Left renal pelvis (tissue), 4 donors: ENCODE data around the gene PDZK1. TPM values are rescaled to one million over a fixed set of nuclear protein-coding genes. Genes with fewer than 3 reads are reported as not detected.
"Not testable (repeated sequence)": the region's sequence is repeated elsewhere in the genome, so short reads cannot be mapped to it uniquely, and the experiment has no call there.

Experiments
- DNase-seq, 4 donors: peaks; one replicate each; pipeline ENCODE4 v3.0.0-alpha.2; 2013; ENCODE audit warnings: low read depth in 4 of 4, low spot score in 3 of 4
- polyA plus RNA-seq, 4 donors: library from polyadenylated mRNA; unstranded; fragments of 120-200 nt; gene quantifications; one replicate each; pipeline ENCODE4 v1.2.1, GENCODE V29; 2013; ENCODE audit not compliant: insufficient read length in 4 of 4

The PDZK1 gene
- polyA plus RNA-seq, 4 donors, result 4.1 to 204 (median 147) TPM

DNA sequence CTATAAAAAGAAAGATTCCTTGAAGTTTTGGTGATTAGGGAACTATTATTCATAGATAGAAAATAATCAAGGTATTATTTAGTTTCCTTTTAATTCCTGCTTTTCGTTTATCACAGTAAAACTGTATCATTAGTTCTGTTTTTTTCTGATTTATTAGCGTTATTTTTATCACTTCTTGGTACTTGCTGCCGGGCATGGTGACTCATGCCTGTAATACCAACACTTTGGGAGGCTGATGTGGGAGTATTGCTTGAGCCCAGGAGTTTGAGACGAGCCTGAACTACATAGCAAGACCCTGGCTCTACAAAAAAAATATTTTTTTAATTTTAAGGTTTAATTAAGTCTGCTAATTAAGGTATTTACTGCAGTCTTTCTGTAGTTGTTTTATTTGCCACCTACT lies 42.2 kb downstream of the PDZK1 start:
- DNase-seq, result not testable (repeated sequence)

DNA sequence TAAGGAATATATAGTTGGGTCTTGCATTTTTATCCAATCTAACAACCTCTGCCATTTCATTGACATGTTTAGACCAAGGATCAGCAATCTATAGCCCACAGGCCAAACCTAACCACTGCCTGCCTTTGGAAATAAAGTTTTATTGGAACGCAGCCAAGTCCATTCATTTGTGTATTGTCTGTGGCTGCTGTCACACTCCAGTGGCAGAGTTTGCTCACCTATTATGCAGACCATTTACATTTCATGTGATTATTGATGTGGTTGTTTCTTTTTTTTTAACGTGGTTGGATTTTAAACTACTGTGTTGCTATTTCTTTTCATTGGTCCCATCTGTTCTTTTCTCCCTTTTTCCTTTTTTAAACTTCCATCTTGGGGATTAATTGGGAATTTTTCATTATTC lies 44.7 kb downstream of the PDZK1 start:
- not testable (repeated sequence) for DNase-seq

DNA sequence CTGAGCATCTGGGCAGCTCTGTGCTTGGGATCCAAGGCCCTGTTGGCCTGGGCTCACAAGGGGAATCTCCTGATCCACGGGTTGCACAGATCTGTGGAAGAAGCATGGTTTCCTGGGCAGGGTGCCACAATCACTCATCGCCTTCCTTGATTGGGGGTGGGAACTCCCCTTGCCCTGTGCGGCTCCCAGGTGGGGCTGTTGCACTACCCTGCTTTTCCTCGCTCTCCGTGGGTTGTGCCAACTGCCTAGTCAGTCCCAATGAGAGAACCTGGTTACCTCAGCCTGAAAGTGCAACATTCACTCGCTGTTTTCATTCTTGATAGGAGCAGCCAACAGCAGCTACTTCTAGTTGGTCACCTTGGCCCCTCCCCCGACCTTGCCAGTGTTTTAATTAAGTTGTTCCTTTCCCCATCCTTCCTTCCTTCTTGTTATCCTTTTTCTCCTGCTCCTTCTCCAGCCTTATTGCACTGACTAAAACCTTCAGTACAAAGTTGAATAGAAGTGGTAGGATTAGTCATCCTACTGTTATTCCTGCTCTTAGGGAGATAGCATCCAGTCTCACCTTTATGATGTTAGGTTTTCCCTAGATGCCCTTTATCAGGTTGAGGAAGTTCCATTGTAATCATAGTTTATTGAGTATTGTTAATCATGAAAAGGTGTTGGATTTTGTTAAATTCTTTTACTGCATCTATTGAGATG lies 50.8 kb downstream of the PDZK1 start:
- DNase-seq, result not testable (repeated sequence)

DNA sequence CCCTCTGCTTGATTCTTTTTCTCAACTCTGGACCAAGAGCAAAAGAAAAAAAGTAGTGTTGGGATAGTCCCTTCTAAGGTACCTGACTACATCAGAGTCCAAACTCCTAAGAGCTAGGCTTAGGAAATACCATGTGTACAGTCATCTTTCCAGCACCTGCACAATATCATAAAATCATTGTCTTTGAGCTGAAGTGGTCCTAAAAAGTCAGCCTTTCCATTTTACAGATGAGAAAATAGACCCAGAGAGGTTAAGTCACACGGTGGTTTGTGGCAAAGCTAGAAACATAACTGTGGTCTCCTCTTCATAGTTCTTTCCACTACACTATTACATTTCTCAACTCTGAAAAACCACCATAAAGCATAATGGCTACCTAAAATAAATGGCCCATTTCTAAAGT lies 63.2 kb downstream of the PDZK1 start:
- not testable (repeated sequence) for DNase-seq

DNA sequence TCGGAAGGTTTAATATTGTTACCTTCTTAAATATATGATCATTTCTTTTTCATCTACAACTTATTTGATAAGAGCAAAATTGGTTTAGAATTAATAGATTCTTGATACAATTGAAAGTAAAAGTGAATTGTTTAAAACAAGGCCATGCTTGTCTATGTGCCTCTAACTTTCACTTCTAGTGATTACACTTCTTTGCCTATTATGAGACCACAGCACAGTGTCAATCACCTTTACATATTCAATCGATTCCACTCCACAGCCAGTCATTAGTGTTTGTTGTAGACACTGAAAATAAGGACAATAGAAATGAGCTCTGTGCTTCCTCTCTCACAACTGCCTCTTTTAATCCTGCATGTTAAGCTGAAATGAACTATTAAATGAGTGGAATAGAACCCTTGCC lies 65.3 kb downstream of the PDZK1 start:
- not testable (repeated sequence) for DNase-seq

DNA sequence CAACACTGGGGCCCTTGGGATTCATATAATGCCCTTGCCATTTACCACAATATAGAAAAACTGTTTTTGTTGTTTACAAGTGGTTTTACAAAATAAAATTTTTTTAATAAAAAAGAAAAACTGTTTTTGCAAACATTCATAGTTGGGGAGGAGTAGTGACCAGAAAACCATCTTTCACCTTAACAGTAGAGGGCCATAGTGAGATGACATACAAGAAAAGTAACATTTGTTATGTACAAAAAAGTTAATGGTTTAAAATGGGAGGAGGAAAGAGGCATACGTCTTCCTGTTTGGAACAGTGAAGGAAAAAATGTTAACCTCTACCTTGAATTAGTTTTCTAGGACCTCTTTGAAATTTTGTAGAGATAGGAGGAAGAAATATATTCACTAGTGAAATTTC lies 70.9 kb downstream of the PDZK1 start:
- DNase-seq, result not testable (repeated sequence)

DNA sequence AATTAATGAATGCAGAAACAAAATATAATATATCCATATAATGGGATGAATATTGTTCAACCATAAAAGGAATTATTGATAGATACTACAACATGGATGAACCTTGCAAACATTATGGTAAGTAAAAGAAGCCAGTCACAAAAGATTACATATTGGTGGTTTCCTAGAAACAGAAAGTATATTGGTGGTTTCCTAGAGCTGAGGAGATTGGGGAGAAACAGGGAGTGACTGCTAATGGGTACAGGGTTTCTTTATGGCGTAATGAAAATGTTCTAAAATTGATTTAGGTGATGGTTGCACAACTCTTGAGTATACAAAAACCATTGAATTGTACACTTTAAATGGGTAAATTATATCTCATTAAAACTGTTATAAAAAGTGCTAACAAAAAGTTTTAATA lies 85.0 kb downstream of the PDZK1 start:
- not testable (repeated sequence) for DNase-seq

Other genes starting within 250 kb of the PDZK1 start
- gene GPR89A, start 99.4 kb downstream of the PDZK1 start, polyA plus RNA-seq, result 10 to 100 TPM; 25.7 to 48.7 (median 39.8) TPM
- 1 to 10 TPM in 3 of 4 donors, under 1 TPM in 1; 0.70 to 2.9 (median 1.2) TPM for gene CD160, start 12.1 kb upstream of the PDZK1 start, polyA plus RNA-seq
- gene RNF115, start 116.7 kb upstream of the PDZK1 start, polyA plus RNA-seq, result 10 to 100 TPM; 12.7 to 20.2 (median 16.2) TPM
- 10 to 100 TPM; 29.5 to 36.7 (median 35.1) TPM for gene POLR3C, start 116.8 kb upstream of the PDZK1 start, polyA plus RNA-seq
- 1 to 10 TPM; 4.4 to 7.4 (median 5.8) TPM for gene NUDT17, start 138.3 kb upstream of the PDZK1 start, polyA plus RNA-seq
- 10 to 100 TPM; 54.0 to 80.5 (median 57.7) TPM for gene PIAS3, start 151.7 kb upstream of the PDZK1 start, polyA plus RNA-seq
- 1 to 10 TPM; 2.0 to 4.9 (median 2.4) TPM for gene ANKRD35, start 178.5 kb upstream of the PDZK1 start, polyA plus RNA-seq
- gene ITGA10, start 202.7 kb upstream of the PDZK1 start, polyA plus RNA-seq, result 1 to 10 TPM in 3 of 4 donors, under 1 TPM in 1; 0.64 to 2.8 (median 1.5) TPM
- 10 to 100 TPM; 37.2 to 60.5 (median 54.1) TPM for gene PEX11B, start 211.3 kb upstream of the PDZK1 start, polyA plus RNA-seq
- gene RBM8A, start 220.1 kb upstream of the PDZK1 start, polyA plus RNA-seq, result 100 to 1,000 TPM; 149 to 227 (median 195) TPM